ENCODE data around the gene ESR1. TPM values are rescaled to one million over a fixed set of nuclear protein-coding genes. Genes with fewer than 3 reads are reported as not detected.
"Not testable (repeated sequence)": the region's sequence is repeated elsewhere in the genome, so short reads cannot be mapped to it uniquely, and the experiment has no call there.

ESR1 gene
- total RNA-seq, 1 experiment from 2014 or later = under 0.01 TPM

- Histone ChIP-seq H3K27me3 (ENCODE audit: control insufficient read depth, insufficient read depth, low read length) (no peaks in the 10 kb centered on the region), H3K4me3 (ENCODE audit: insufficient read depth, low read depth, low read length) (no peak overlapping the region), H3K36me3 (replicated peaks; ENCODE audit: control insufficient read depth, insufficient read depth, low read length) (no peaks in the 10 kb centered on the region)
- DNase-seq = no peak
Measured at GRCh38 chr6:151847064-151847463, 39.6 kb downstream of the ESR1 start.

- no peak overlapping the region for H3K4me3 ChIP-seq (ENCODE audit: insufficient read depth, low read depth, low read length)
- no peaks in the 10 kb centered on the region for H3K36me3 ChIP-seq (replicated peaks; ENCODE audit: control insufficient read depth, insufficient read depth, low read length)
- DNase-seq = no peak
- no peaks in the 10 kb centered on the region for H3K27me3 ChIP-seq (ENCODE audit: control insufficient read depth, insufficient read depth, low read length)
Measured at GRCh38 chr6:151850479-151851003, 43.1 kb downstream of the ESR1 start.

DNA sequence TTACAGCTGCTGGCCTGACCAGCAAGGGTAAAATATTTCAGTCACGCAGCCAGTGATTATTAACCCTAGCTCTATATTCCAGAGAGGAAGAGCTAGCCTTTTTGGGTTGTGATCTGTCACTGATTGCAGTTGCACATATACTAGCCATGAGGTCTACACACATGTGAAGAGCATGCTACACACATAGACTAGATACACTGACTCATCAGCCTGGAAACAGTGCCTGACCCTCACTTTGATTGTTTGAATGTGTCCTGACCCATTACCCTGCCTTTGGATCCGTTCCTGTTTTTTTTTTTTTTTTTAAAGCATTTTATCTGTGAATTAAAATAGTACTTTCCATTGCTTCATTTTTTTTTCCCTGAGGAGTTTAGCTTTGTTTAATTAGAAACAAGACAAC is 50.8 kb downstream of the ESR1 start:
- DNase-seq = no peak
- no peaks in the 10 kb centered on the region for H3K27me3 ChIP-seq (ENCODE audit: control insufficient read depth, insufficient read depth, low read length)
- H3K36me3 ChIP-seq (replicated peaks; ENCODE audit: control insufficient read depth, insufficient read depth, low read length) = no peaks in the 10 kb centered on the region
- H3K4me3 ChIP-seq (ENCODE audit: insufficient read depth, low read depth, low read length) = no peak overlapping the region

- DNase-seq = no peak
- Histone ChIP-seq H3K36me3 (replicated peaks; ENCODE audit: control insufficient read depth, insufficient read depth, low read length) (no peaks in the 10 kb centered on the region), H3K4me3 (ENCODE audit: insufficient read depth, low read depth, low read length) (no peak overlapping the region), H3K27me3 (ENCODE audit: control insufficient read depth, insufficient read depth, low read length) (no peaks in the 10 kb centered on the region)
Measured at GRCh38 chr6:151862461-151862860, 55.0 kb downstream of the ESR1 start.

DNA sequence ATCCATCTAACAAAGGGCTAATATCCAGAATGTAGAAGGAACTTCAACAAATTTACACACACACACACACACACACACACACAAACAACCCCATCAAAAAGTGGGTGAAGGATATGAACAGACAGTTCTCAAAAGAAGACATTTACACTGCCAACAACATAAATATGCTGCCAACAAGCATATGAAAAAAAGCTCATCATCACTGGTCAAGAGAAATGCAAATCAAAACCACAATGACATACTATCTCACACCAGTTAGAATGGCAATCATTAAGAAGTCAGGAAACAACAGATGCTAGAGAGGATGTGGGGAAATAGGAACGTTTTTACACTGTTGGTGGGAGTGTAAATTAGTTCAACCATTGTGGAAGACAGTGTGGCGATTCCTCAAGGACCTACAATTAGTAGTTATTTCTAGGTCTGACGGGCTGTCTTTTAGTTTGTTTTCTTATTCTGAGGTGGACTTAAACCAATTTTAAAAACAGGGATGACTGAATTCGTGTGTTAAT is 59.9 kb downstream of the ESR1 start:
- DNase-seq; H3K36me3 ChIP-seq (replicated peaks; ENCODE audit: control insufficient read depth, insufficient read depth, low read length); H3K4me3 ChIP-seq (ENCODE audit: insufficient read depth, low read depth, low read length); H3K27me3 ChIP-seq (ENCODE audit: control insufficient read depth, insufficient read depth, low read length): not testable (repeated sequence)

GRCh38 chr6:151869345-151869744 is 61.9 kb downstream of the ESR1 start:
- Histone ChIP-seq H3K4me3 (ENCODE audit: insufficient read depth, low read depth, low read length) (no peak overlapping the region), H3K36me3 (replicated peaks; ENCODE audit: control insufficient read depth, insufficient read depth, low read length) (no peaks in the 10 kb centered on the region), H3K27me3 (ENCODE audit: control insufficient read depth, insufficient read depth, low read length) (no peaks in the 10 kb centered on the region)
- no peak for DNase-seq

DNA sequence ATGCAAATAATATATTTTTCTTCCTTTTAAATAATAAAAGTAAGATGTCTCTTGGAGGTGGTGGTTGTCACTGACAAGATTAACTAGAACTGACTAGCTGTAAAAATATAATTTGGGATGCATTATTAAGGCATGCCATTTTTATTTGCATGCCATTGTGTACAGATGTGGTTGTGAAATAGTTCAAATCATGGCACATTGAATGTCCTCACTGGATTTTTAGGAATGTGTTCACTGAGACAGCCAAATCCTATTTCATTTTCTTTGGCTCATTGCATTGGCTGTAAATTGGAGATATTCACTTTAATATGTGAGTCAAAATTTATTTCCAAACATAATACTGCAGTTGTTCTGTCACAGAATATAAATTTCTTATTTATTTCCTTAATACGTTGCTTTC is 62.3 kb downstream of the ESR1 start:
- no peak overlapping the region for H3K4me3 ChIP-seq (ENCODE audit: insufficient read depth, low read depth, low read length)
- no peaks in the 10 kb centered on the region for H3K36me3 ChIP-seq (replicated peaks; ENCODE audit: control insufficient read depth, insufficient read depth, low read length)
- H3K27me3 ChIP-seq (ENCODE audit: control insufficient read depth, insufficient read depth, low read length) = no peaks in the 10 kb centered on the region
- no peak for DNase-seq

DNA sequence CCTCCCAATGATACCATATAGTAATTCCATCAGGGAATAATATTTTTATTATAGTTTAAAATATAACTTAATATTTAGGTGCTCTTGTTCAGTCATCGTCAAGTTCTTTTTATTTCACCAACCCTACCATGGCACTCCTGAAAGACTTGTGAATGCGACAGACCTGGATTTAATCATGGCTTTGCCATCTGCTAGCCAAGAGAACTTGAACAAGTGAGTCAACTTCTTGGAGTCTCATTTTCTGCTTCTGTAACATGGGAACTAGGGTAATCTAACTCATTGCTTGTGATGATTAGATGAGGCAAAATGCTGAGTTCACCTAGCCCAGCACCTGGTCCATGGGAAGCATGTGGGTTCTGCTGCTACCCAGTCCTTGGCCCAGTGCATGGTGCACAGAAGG is 62.9 kb downstream of the ESR1 start:
- DNase-seq = no peak
- H3K36me3 ChIP-seq (replicated peaks; ENCODE audit: control insufficient read depth, insufficient read depth, low read length) = no peaks in the 10 kb centered on the region
- H3K4me3 ChIP-seq (ENCODE audit: insufficient read depth, low read depth, low read length) = no peak overlapping the region
- no peaks in the 10 kb centered on the region for H3K27me3 ChIP-seq (ENCODE audit: control insufficient read depth, insufficient read depth, low read length)

GRCh38 chr6:151875524-151875923 is 68.0 kb downstream of the ESR1 start:
- H3K27me3 ChIP-seq (ENCODE audit: control insufficient read depth, insufficient read depth, low read length) = no peaks in the 10 kb centered on the region
- H3K4me3 ChIP-seq (ENCODE audit: insufficient read depth, low read depth, low read length) = no peak overlapping the region
- H3K36me3 ChIP-seq (replicated peaks; ENCODE audit: control insufficient read depth, insufficient read depth, low read length) = no peaks in the 10 kb centered on the region
- DNase-seq = no peak

- no peak overlapping the region for H3K4me3 ChIP-seq (ENCODE audit: insufficient read depth, low read depth, low read length)
- DNase-seq = no peak
- H3K27me3 ChIP-seq (ENCODE audit: control insufficient read depth, insufficient read depth, low read length) = no peaks in the 10 kb centered on the region
- no peaks in the 10 kb centered on the region for H3K36me3 ChIP-seq (replicated peaks; ENCODE audit: control insufficient read depth, insufficient read depth, low read length)
Measured at GRCh38 chr6:151876122-151876521, 68.6 kb downstream of the ESR1 start.

DNA sequence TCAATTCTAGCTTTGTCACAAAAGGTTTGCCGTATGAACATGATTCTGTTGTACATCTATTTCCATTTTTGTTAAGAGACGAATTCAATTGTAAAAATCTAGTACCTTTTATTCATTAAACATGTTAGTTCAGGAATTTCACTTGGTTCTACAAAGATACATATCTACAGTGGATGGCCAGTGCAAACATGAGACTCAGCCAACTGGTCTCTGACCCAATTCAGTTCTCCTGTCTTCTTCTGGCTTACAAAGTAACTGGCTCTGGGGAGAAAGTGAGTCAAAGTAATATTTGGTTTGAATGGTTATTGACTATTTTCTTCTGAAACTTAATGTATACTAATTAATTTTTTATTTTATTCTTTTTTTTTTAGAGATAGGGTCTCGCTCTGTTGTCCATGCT is 70.0 kb downstream of the ESR1 start:
- no peaks in the 10 kb centered on the region for H3K27me3 ChIP-seq (ENCODE audit: control insufficient read depth, insufficient read depth, low read length)
- no peak for DNase-seq
- no peak overlapping the region for H3K4me3 ChIP-seq (ENCODE audit: insufficient read depth, low read depth, low read length)
- no peaks in the 10 kb centered on the region for H3K36me3 ChIP-seq (replicated peaks; ENCODE audit: control insufficient read depth, insufficient read depth, low read length)

GRCh38 chr6:151881231-151881630 is 73.7 kb downstream of the ESR1 start:
- no peak for DNase-seq
- H3K36me3 ChIP-seq (replicated peaks; ENCODE audit: control insufficient read depth, insufficient read depth, low read length) = no peaks in the 10 kb centered on the region

GRCh38 chr6:151882206-151882605 is 74.7 kb downstream of the ESR1 start:
- DNase-seq = no peak
- Histone ChIP-seq H3K4me3 (ENCODE audit: insufficient read depth, low read depth, low read length) (no peak overlapping the region), H3K27me3 (ENCODE audit: control insufficient read depth, insufficient read depth, low read length) (no peaks in the 10 kb centered on the region), H3K36me3 (replicated peaks; ENCODE audit: control insufficient read depth, insufficient read depth, low read length) (no peaks in the 10 kb centered on the region)

More at GRCh38 chr6:151881231-151881630, 73.7 kb downstream of the ESR1 start:
- H3K27me3 ChIP-seq (ENCODE audit: control insufficient read depth, insufficient read depth, low read length) = no peaks in the 10 kb centered on the region
- H3K4me3 ChIP-seq (ENCODE audit: insufficient read depth, low read depth, low read length) = no peak overlapping the region

DNA sequence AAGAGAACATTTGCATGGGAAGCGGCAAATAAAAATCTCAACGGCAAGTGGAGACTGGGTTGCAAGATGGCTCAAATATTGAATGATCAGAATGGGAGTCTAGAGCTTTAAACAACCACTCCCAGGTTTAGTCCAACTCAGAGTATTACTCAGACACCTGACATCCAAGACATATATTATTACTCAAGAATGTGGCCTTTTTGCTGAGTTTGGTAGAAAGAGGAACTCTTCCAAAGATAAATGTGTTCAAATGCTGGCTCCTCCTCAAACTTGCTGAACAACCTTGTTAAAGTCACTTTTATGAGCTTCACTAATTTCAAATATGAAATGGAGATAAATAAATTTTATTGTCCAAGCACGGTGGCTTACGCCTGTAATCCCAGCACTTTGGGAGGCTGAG is 77.8 kb downstream of the ESR1 start:
- no peaks in the 10 kb centered on the region for H3K27me3 ChIP-seq (ENCODE audit: control insufficient read depth, insufficient read depth, low read length)
- H3K36me3 ChIP-seq (replicated peaks; ENCODE audit: control insufficient read depth, insufficient read depth, low read length) = no peaks in the 10 kb centered on the region
- DNase-seq = no peak
- no peak overlapping the region for H3K4me3 ChIP-seq (ENCODE audit: insufficient read depth, low read depth, low read length)

DNA sequence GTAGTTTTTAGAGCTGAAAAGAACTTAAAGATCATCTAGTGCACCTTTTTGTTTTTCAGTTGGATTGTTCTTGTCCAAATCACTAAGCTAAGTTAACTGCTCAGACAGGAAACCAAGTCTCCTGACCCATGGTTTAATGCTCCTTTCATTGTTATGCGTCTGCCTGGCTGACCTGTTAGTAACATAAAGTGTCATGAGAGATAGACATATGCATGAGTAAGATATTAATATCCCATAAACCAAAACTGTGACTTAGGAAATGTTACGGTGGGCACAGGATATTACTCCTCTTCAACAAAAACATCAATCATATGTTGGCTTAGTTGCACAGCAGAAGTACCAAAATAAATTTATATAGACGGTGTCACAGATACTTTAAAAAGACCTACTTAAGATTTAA is 84.0 kb downstream of the ESR1 start:
- no peak for DNase-seq
- Histone ChIP-seq H3K27me3 (ENCODE audit: control insufficient read depth, insufficient read depth, low read length) (no peaks in the 10 kb centered on the region), H3K36me3 (replicated peaks; ENCODE audit: control insufficient read depth, insufficient read depth, low read length) (no peaks in the 10 kb centered on the region), H3K4me3 (ENCODE audit: insufficient read depth, low read depth, low read length) (no peak overlapping the region)

GRCh38 chr6:151894426-151894825 is 86.9 kb downstream of the ESR1 start:
- not testable (repeated sequence) for DNase-seq

More at GRCh38 chr6:151894426-151894825, 86.9 kb downstream of the ESR1 start:
- H3K4me3 ChIP-seq (ENCODE audit: insufficient read depth, low read depth, low read length); H3K27me3 ChIP-seq (ENCODE audit: control insufficient read depth, insufficient read depth, low read length); H3K36me3 ChIP-seq (replicated peaks; ENCODE audit: control insufficient read depth, insufficient read depth, low read length): not testable (repeated sequence)
